Stomach (tissue), 9 donors: ENCODE results near the gene IKZF1. TPM values are rescaled to one million over a fixed set of nuclear protein-coding genes. Genes with fewer than 3 reads are reported as not detected.
A peak's percentile ranks its signal among the peaks of the same experiment; 100 is the strongest.

Experiments used
- DNase-seq, 2 donors: peaks; one replicate each; pipeline versions ENCODE4 v3.0.0 to v3.0.0-alpha.2; 2013 to 2019
- H3K27ac ChIP-seq, 5 donors: fragments of 200-600 bp in 4 of 5; sonication (generic) in 4 of 5; one replicate each; pipeline ENCODE4 v1.5.1; 2013 to 2019; ENCODE audit warnings: mild to moderate bottlenecking in 1 of 5, moderate library complexity in 1 of 5
- H3K27me3 ChIP-seq, 3 donors: fragments of 200-600 bp; sonication (generic); one replicate each; pipeline ENCODE4 v1.5.1; 2017 to 2019; ENCODE audit warnings: mixed run types in 1 of 3
- H3K36me3 ChIP-seq, 4 donors: fragments of 200-600 bp; sonication (generic); 1 replicate in 3 of 4; 2 replicates in 1 of 4; pipeline ENCODE4 v1.5.1; 2016 to 2019
- H3K4me1 ChIP-seq, 4 donors: fragments of 200-600 bp; sonication (generic); one replicate each; pipeline ENCODE4 v1.5.1; 2016 to 2019
- H3K4me3 ChIP-seq, 4 donors: fragments of 200-600 bp; sonication (generic) in 3 of 4; one replicate each; pipeline ENCODE4 v1.5.1; 2016 to 2019; ENCODE audit warnings: mild to moderate bottlenecking in 1 of 4
- H3K9me3 ChIP-seq, 4 donors: fragments of 200-600 bp; sonication (generic); one replicate each; pipeline ENCODE4 v1.5.1; 2016 to 2019
- EP300 ChIP-seq: sonication (generic); formaldehyde crosslinking; IDR thresholded peaks from one replicate; pipeline ENCODE4 v1.6.1; 2017; ENCODE audit warnings: antibody characterized with exemption
- POLR2A ChIP-seq, 4 donors: fragments of 450-650 bp; IDR thresholded peaks; one replicate each; pipeline ENCODE4 v1.6.1; 2016; ENCODE audit warnings: antibody characterized with exemption in 4 of 4, control low read depth in 2 of 4, mild to moderate bottlenecking in 1 of 4, moderate library complexity in 1 of 4
- POLR2AphosphoS5 ChIP-seq, 3 donors: sonication (generic); formaldehyde crosslinking; IDR thresholded peaks; one replicate each; pipeline ENCODE4 v1.6.1; 2016; ENCODE audit warnings: antibody characterized with exemption in 3 of 3
- WGBS, 5 donors: extraction: QIAGEN DNeasy Blood & Tissue Kit in 3 of 5; methylation state at CpG; one replicate each; pipeline versions ENCODE4 v1.1.5 to v1.1.7; 2013 to 2018; 5-methylcytosine and 5-hydroxymethylcytosine counted together
- intact Hi-C: fragments of 100-400 bp; cut with DNase I; formaldehyde crosslinking; loops from one replicate; pipeline ENCODE4 v1.15.1; 2023; ENCODE audit warnings: low total_unique reads
- polyA plus RNA-seq, 3 donors: library from polyadenylated mRNA; stranded (reverse); fragments of 200-250 nt; gene quantifications; one replicate each; pipeline ENCODE4 v1.2.3, GENCODE V29; 2013
- total RNA-seq, 5 donors: library from RNA; depleted of rRNA; stranded (reverse); fragments of >200 nt; gene quantifications; one replicate each; pipeline versions ENCODE4 v1.1.0 to v1.2.3, GENCODE V29; 2014 to 2016
- TF ChIP-seq, protein P1 (sequence below), 7 experiments: fragments of 450-650 bp in 4 of 7; fragments of 200-600 bp in 3 of 7; sonication (generic) in 3 of 7; IDR thresholded peaks; one replicate each; pipeline ENCODE4 v1.5.1; 2016 to 2019; ENCODE audit warnings: antibody characterized with exemption in 7 of 7, control low read depth in 2 of 7, mild to moderate bottlenecking in 1 of 7
- donor health status: healthy with polysubstance abuse.
- donor health status: Bipolar disorder and iron deficiency.
- donor health status: healthy.

IKZF1 gene
- total and polyA plus RNA-seq, 8 donors: 1.5 to 139 (median 9.7) TPM

DNA sequence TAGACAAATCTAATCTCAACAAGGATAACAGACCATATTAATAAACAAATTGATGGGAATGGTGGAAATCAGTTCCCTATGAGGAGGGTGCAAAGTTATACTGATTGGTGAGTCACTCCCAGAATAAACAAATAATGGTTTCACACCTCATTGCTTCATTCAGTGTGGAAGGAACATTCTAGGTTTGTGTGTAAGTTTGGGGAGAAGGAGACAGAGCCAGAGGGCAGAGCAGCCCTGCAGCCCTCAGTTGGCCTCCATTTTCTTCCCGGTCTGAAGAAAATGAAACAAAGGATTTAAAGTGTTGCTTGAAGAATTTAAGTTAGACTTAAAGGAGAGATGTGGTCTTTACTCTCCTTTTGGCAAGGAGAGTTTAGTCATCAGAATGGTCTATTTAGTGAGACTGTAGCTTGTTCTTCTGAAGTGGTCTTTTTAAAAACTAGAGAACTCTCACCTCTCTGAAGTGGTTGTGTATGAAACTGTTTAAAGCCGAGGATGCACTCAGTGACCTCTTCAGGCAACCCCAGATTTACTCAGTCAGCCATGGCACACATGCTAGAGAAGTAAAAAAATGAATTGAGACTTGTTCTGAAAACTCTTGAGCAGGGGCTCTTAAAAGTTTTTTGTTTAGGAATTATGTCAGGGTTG lies 27.2 kb downstream of the IKZF1 start:
- WGBS, 5 donors: 31 to 43% (median 39%) methylated on average over 2 of the region's 2 CpGs
- Histone ChIP-seq H3K36me3 (peaks cover 0 to 6% (median 0%) of the 10 kb centered on the region in 4 donors), H3K27ac (peak overlapping the region in 2 of 5 donors; percentile 43 to 67), H3K9me3 (no peaks in the 10 kb centered on the region), H3K4me3 (no peak overlapping the region), H3K4me1 (peaks cover 0 to 39% (median 2%) of the 10 kb centered on the region in 4 donors), H3K27me3 (peaks cover 0 to 19% (median 0%) of the 10 kb centered on the region in 3 donors)
- peak in 1 of 2 donors; percentile 38 for DNase-seq
- TF ChIP-seq POLR2A (IDR thresholded peaks at IDR 0.05): no peak
- no peak for TF ChIP-seq EP300
- TF ChIP-seq, protein P1, sequence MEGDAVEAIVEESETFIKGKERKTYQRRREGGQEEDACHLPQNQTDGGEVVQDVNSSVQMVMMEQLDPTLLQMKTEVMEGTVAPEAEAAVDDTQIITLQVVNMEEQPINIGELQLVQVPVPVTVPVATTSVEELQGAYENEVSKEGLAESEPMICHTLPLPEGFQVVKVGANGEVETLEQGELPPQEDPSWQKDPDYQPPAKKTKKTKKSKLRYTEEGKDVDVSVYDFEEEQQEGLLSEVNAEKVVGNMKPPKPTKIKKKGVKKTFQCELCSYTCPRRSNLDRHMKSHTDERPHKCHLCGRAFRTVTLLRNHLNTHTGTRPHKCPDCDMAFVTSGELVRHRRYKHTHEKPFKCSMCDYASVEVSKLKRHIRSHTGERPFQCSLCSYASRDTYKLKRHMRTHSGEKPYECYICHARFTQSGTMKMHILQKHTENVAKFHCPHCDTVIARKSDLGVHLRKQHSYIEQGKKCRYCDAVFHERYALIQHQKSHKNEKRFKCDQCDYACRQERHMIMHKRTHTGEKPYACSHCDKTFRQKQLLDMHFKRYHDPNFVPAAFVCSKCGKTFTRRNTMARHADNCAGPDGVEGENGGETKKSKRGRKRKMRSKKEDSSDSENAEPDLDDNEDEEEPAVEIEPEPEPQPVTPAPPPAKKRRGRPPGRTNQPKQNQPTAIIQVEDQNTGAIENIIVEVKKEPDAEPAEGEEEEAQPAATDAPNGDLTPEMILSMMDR (IDR thresholded peaks at IDR 0.05): no peak
- TF ChIP-seq POLR2AphosphoS5 (IDR thresholded peaks at IDR 0.05): no peak
- intact Hi-C loops: no loop called here

DNA sequence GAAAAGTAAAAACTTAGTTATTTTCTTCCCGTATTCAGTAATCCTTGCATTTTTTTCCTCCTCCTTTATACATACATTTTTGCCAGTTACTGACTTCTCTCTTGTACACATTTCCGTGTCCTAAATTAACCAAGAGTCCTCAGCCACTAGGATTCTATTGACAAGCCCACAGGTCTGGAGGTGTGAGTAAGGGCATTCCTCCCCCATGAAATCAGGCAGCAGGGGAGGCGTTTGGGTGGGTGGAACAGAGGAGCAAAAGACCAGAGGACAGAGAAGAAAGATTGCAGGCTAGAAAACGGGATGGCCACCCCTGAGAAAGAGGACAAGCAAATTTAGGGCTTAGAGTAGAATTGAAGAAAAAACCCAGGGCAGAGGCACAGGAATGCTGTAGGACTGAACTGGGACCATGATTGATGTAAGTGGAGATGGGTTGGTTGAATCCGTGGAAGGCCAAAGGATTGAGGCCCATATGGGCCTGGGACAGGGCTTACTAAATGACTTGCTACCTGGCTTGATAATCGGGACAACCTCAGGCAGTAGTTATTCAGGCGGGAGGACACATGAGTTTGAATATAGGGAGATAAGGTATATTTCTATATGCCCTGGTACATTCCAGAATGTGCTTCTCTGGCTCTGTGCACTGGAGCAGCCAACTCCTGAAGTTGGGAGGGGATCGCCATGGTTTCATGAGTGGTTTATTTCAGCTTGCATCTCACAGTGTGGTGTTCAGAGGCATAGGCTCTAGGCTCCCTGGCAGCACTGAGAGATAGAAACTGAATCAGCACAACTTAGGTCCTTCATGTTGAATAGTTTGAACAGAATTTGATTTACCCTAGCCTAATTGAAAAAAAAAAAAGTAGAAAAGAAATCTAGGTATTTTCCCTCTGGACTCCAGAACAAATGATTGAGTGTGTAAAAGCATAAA lies 28.0 kb downstream of the IKZF1 start:
- H3K27me3 ChIP-seq: peaks cover 0 to 17% (median 0%) of the 10 kb centered on the region in 3 donors
- peak overlapping the region in 3 of 5 donors; percentile 32 to 67 (median 43) for H3K27ac ChIP-seq
- DNase-seq: no peak
- peaks cover 0 to 4% (median 0%) of the 10 kb centered on the region in 4 donors for H3K36me3 ChIP-seq
- H3K4me3 ChIP-seq: no peak overlapping the region
- WGBS, 5 donors: 65 to 71% (median 69%) methylated on average over 8 of the region's 8 CpGs
- peaks cover 0 to 39% (median 2%) of the 10 kb centered on the region in 4 donors for H3K4me1 ChIP-seq
- TF ChIP-seq EP300: no peak
- TF ChIP-seq POLR2AphosphoS5 (IDR thresholded peaks at IDR 0.05): no peak
- H3K9me3 ChIP-seq: no peaks in the 10 kb centered on the region
- intact Hi-C loops: no loop called here

DNA sequence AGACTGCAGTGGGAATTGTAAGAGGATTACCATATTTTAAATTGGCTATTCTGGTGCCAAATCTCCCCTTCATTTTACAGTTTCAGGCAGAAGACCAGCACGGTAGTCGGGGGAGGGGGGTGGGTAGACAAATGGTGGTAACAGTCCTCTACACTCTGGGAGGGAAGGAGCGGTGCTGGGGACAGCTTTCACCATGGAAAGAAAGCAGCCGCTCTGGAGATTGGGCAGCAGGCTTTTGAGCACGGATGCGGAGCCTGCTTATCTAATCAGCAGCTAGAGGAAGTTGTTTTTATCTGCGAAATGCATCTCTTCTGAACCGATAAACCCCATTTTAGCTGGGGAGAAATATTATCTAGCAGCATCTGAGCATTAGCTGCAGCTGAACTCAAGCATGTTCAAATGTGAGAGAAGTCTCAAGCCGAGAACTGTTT lies 28.7 kb downstream of the IKZF1 start:
- Histone ChIP-seq H3K4me3 (no peak overlapping the region), H3K9me3 (no peaks in the 10 kb centered on the region), H3K27me3 (peaks cover 0 to 12% (median 0%) of the 10 kb centered on the region in 3 donors), H3K27ac (peak overlapping the region in 2 of 5 donors; percentile 3 to 67), H3K36me3 (no peaks in the 10 kb centered on the region), H3K4me1 (peaks cover 0 to 39% (median 2%) of the 10 kb centered on the region in 4 donors)
- WGBS, 5 donors: 7 to 12% (median 10%) methylated on average over 9 of the region's 9 CpGs
- intact Hi-C loops: no loop called here
- no peak for TF ChIP-seq POLR2AphosphoS5 (IDR thresholded peaks at IDR 0.05)
- no peak for TF ChIP-seq POLR2A (IDR thresholded peaks at IDR 0.05)
- TF ChIP-seq, protein P1 (IDR thresholded peaks at IDR 0.05): no peak
- TF ChIP-seq EP300: no peak
- peak in 1 of 2 donors; percentile 45 for DNase-seq

DNA sequence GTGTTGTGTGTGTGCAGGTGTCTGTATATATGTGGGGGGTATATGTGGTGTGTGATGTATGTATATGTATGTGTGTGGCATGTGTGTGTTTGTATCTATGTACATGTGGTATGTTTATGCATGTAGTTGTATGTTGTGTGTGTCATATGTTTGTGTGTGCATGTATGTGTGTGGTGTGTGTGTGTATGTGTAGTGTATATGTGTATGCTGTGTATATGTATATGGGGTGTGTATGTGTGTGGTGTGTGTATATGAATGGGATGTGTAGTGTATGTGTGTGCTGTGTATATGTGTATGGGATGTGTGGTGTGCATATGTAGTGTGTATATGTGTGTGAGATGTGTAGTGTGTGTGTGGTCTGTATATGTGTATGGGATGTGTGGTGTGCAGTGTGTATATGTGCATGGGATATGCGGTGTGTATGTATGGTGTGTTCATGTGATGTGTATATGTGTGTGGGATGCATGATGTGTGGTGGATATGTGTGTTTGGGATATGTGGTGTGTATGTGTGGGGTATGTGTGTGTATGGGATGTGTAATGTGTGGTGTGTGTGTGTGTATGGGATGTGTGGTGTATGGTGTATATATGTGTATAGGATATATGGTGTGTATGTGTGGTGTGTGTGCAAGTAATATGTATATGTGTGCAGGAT lies 30.0 kb downstream of the IKZF1 start:
- Histone ChIP-seq H3K27ac (peak overlapping the region in 1 of 5 donors; percentile 49), H3K27me3 (peaks cover 0 to 10% (median 0%) of the 10 kb centered on the region in 3 donors), H3K4me1 (peaks cover 0 to 40% (median 2%) of the 10 kb centered on the region in 4 donors), H3K36me3 (no peaks in the 10 kb centered on the region), H3K9me3 (no peaks in the 10 kb centered on the region), H3K4me3 (no peak overlapping the region)
- TF ChIP-seq POLR2AphosphoS5 (IDR thresholded peaks at IDR 0.05) (no peak), POLR2A (IDR thresholded peaks at IDR 0.05) (peak in 1 of 4 donors; percentile 33), EP300 (no peak)
- TF ChIP-seq, protein P1 (IDR thresholded peaks at IDR 0.05): no peak
- 93 to 98% (median 97%) methylated on average over 1 of the region's 1 CpG for WGBS, 5 donors
- no peak for DNase-seq
- intact Hi-C loops: no loop called here
